HG02870 (cell line): ENCODE measurements around the gene CFAP52.
"Not testable (repeated sequence)": the region's sequence is repeated elsewhere in the genome, so short reads cannot be mapped to it uniquely, and the experiment has no call there.

Experiments
- ATAC-seq: cut with Tn5 transposase; IDR thresholded peaks from one replicate; pipeline ENCODE4 v1.9.1; 2021; ENCODE audit warnings: mild to moderate bottlenecking, moderate library complexity; ENCODE audit not compliant: unreplicated experiment

The CFAP52 gene

GRCh38 chr17:9576521-9577372 lies at the start of gene CFAP52:
Gene CFAP52 (plus strand): TSS chr17:9576642. CDS start chr17:9576696, 54 bp downstream.
- ATAC-seq = peak; percentile 46

DNA sequence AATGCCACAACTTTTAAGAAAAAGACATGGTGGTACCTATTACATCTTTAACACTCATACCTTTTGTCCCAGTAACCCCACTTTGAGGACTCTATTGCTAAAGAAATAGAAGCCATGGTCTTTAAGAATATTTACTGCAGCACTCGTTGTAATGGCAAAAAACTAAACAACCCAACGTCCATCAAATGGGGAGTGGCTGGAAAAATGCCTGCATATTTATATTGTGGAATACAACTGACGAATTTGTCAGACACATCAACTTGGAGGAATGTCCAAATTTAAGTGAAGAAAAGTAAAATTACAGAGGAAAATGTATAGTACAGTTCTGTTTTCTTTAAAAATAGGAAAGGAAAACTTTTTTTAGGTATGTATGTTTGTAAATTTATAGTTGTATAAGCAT lies 48.7 kb upstream of the CFAP52 start:
- no peak for ATAC-seq

DNA sequence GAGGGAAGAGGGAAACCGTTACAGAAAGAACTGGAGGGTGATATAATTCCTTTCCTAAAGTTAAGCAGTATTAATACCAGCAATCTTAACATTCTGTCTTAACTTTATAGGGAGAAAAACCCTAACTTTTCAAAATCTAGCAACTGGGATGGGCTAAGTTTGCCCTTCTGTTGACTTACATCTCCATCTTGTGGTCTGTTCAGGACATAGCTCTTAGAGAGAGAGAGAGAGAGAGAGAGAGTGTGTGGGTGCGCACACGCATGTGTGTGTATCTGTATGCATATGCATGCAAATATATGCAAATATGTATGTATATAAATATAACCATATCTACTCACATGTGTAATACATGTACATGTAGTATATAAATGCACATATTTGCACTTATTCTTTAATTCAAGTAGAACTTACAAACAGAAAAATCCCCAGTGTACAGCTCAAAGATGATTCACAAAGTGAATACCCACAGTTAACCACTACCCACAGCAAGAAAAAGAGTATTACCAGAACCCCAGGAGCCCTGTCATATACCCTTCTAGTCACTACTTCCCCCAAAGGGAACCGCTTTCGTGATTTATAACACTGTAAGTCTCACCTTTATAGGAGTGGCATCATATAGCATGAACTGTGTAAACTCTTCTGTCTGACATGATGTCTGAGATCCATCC lies 47.3 kb upstream of the CFAP52 start:
- ATAC-seq = no peak

- ATAC-seq = no peak
These were observed 45.4 kb upstream of the CFAP52 start for GRCh38 chr17:9531034-9531433.

DNA sequence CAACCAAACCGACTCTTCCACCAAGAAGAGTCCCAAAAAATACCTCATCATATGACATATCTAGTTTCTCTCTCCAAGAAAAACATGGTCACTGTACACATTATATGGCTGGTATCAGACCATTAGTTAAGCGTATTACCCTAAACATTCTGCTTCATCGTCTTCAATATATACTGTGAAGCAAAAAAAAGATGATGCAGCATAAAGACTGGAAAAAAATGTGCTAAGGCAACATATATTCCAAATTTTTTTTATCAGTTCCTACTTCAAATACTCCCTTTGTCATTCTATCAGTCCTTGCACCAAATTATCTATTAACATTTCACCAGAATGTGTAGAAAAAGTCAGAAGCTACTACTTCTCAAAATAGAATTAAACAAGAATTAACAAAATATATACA lies 43.7 kb upstream of the CFAP52 start:
- no peak for ATAC-seq

DNA sequence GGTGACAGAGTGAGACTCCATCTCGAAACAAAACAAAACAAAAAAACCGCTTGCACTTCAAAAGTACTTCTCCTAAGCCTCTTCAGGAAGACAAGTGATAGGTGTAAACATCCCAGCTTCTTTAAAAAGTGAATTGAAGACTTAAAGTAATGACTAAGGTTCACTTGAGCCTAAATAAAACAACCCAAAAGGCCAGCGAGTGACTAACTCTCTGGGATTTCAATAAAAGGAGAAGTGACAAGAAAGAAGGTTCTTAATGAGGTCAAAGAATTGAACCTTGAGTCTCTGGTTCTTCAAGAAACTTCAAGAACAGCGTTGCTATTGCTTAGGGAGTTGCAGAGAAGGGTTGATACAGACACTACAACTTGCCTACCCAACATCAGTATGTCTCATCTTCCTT lies 43.0 kb upstream of the CFAP52 start:
- ATAC-seq = no peak

GRCh38 chr17:9536061-9536460 lies 40.4 kb upstream of the CFAP52 start:
- ATAC-seq = no peak

- ATAC-seq = no peak
These were observed 39.2 kb upstream of the CFAP52 start for GRCh38 chr17:9537177-9537776.

DNA sequence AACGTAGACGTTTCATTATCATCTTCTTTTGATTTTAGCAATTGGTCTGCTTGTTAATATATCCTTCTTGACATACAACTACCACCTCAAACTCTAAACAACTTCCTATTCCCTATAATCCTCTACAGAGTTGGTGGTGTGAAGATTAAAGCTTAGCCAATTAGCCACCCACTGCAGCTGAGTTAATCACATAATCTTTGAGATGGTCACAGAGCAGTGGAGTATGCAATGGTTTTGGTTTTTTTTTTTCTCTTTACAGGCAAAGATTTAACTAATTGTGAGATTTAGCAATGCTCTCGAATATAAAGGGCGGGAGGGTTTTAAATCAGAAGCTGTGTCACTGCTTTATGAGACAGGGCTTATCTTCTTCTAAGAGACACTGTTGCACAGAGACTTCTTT lies 37.8 kb upstream of the CFAP52 start:
- no peak for ATAC-seq

DNA sequence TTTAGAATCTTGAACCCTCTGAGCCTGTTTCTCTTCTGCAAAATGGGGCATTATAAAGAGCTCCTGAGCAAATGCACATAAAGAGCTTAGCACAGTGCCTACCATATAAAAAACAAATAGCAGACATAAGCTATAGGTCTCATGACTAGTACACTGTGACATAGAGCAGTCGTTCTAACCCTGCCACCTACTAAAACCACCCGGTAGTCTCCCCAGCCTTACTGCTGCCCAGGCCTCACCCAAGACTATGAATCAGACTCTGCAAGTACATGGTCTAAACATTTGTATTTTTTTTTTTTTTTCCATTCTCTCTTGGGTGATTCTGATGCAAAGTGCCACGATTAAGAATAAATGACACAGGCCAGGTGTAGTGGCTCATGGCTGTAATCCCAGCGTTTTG lies 34.7 kb upstream of the CFAP52 start:
- no peak for ATAC-seq

DNA sequence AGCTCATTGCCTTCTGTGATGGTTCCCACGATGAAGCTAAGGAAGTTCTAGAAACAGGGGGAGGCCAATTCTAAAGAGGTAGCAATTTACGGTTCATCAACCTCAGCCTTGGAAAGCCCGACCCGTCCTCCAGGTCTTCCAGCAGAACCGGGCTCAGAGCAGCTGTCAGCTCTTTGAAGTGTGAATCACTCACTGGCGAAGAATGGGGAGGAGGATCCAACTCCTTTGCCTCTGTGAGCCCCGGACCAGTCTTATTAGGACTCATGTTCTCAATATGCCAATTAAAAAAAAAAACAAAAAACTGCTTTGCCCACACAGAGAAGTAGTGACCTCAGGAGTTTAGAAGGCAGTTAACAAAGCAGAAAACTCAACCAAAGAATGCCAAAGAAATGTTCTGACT lies 32.2 kb upstream of the CFAP52 start:
- ATAC-seq = no peak

DNA sequence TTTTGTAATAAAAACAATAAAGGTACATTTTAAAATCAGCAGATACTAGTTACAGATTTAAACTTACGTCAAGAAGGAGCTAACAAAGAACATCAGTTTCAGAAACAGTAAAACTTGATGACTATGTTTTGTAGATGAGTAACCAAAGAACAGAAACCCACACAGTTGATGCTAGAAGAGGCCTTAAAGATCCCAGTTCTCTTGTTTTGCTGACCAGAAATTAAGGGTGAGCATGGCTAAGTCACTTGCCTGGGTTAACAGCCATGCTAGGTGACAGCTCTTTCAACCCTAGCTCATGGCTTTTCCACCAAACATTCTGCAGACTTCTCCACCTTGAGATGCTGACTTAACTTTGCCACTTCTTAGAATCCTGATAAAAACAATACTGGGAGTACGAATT lies 27.2 kb upstream of the CFAP52 start:
- no peak for ATAC-seq

DNA sequence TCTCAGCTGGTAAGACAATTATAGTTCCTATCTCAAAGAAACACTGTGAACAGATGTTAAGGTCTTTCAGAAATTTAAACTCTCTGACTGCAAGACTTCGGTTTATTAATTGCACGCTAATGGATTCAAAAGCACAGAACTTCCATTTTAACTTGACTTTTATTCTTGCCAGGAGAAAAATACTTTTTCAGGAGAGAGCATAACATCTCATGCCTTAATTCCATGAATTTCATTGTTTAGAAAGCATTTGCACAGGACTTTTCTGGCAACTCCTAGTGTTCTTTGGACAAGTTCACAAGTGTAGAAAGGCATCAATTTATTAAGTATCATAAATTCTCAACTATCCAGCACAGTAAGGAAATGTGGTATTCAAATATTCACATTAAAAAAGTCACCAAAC lies 23.3 kb upstream of the CFAP52 start:
- ATAC-seq = no peak

DNA sequence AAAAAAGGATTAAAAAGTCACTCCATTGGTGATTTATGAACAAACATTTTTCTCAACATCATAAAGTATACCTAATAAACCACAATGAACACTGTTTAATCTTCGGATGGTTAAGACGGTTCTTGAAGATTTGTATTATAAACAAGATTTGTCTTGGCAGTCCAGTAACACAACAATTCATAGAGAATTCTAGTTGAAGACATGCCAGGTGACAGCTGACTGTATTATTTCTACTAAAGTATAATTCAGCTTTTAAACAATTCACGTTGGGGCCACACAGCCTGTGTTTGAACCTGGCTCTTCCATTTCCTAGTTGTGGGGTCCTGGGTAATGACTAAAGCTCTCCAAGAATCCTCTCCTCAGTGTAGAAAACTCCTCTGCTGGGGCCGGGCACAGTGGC lies 22.8 kb upstream of the CFAP52 start:
- no peak for ATAC-seq

DNA sequence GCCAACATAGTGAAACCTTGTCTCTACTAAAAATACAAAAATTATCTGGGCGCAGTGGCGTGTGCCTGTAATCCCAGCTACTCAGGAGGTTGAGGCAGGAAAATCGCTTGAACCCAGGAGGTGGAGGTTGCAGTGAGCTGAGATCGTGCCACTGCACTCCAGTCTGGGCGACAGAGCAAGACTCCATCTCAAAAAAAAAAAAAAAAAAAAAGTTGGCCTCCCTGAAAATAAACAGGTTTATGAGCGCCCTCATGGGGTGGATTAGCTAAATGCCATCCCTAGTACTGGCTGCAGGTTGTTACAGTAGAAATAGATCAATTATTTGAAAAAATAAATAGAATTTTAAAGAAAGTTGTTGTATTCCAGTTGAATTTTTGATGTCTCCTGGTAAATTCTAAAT lies 21.7 kb upstream of the CFAP52 start:
- ATAC-seq = not testable (repeated sequence)

DNA sequence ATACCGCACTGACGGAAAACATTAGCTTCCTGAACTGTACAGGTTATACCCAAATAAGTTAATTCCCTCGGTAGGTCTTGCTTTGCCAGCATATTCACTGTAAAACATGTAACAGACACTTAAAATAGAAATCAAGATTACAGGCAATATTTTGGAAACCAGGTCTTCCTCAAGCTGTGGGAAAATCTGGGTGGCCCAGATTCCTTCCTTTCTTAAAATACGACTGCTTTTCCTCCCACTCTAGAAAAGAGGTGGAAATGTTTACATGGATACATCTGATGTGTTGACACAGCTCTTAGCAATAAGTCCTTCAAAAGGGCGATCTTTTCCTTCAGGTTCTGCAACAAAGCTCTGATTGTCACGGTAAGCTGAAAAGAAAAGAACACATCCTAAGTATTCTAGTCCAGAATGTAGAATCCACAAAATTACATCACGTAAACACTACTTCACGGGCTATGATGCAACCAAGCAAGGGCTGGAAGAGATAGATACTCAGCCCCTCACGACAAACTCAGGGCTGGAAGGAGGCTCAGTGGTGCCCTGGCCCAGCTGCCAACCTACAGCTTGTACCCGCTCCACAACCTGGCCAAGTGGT lies 19.2 kb upstream of the CFAP52 start:
- no peak for ATAC-seq

- ATAC-seq = no peak
These were observed 18.6 kb upstream of the CFAP52 start for GRCh38 chr17:9557857-9558256.

GRCh38 chr17:9564104-9564503 lies 12.3 kb upstream of the CFAP52 start:
- no peak for ATAC-seq

DNA sequence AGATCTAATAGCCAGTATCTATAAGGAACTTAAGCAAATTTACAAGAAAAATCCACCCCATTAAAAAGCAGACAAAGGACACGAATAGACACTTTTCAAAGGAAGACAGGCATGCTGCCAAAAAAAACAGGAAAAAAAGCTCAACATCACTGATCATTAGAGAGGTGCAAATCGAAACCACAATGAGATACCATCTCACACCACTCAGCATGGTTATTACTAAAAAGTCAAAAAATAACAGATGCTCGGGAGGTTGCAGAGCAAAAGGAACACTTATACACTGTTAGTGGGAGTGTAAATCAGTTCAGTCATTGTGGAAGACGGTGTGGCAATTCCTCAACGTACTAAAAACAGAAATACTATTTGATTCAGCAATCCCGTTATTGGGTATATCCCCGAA lies 10.4 kb upstream of the CFAP52 start:
- no peak for ATAC-seq

DNA sequence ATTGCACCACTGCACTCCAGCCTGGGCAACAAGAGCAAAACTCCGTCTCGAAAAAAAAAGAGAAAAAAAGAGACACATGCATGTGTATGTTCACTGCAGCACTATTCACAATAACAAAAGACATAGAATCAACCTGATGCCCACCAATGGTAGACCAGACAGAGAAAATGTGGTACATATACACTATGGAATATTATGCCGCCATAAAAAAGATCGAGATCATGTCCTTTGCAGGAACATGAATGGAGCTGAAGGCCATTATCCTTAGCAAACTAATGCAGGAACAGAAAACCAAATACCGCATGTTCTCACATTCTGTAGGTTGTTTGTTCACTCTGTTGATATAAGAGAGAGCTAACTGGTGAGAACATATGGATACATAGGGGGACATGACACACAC lies 9.7 kb upstream of the CFAP52 start:
- not testable (repeated sequence) for ATAC-seq

GRCh38 chr17:9568004-9568403 lies 8.4 kb upstream of the CFAP52 start:
- no peak for ATAC-seq
